Left ventricle myocardium inferior (tissue), 1 donor: ENCODE data around the gene LMF1. TPM values are rescaled to one million over a fixed set of nuclear protein-coding genes. Genes with fewer than 3 reads are reported as not detected.

Source experiments
- DNase-seq: peaks from one replicate; pipeline ENCODE4 v3.0.0-alpha.2; 2020
- H3K27ac ChIP-seq: fragments of 200-600 bp; replicated peaks from 2 replicates; pipeline ENCODE4 v1.8.0; 2021
- H3K27me3 ChIP-seq: fragments of 200-600 bp; 2 replicates; pipeline ENCODE4 v1.8.0; 2021; ENCODE audit warnings: low read depth
- H3K36me3 ChIP-seq: fragments of 200-600 bp; 2 replicates; pipeline ENCODE4 v1.8.0; 2021
- H3K4me1 ChIP-seq: fragments of 200-600 bp; 2 replicates; pipeline ENCODE4 v1.8.0; 2021
- H3K4me3 ChIP-seq: fragments of 200-600 bp; 2 replicates; pipeline ENCODE4 v1.8.0; 2021; ENCODE audit warnings: mild to moderate bottlenecking, moderate library complexity
- H3K9me3 ChIP-seq: fragments of 200-600 bp; replicated peaks from 2 replicates; pipeline ENCODE4 v1.8.0; 2021
- intact Hi-C: fragments of 100-400 bp; cut with micrococcal nuclease; formaldehyde crosslinking; loops from one replicate; pipeline ENCODE4 v1.11.0; 2022
- total RNA-seq: library from RNA; stranded (reverse); fragmentation: NEBNext Ultra II Directional; extraction: Animal tissue kit (Norgen Biotek cat#: 25700); gene quantifications from one replicate; pipeline ENCODE4 v1.2.1, GENCODE V29; 2021
- TF ChIP-seq, protein P1 (sequence below): fragments of 200-600 bp; IDR thresholded peaks from 2 replicates; pipeline ENCODE4 v1.8.0; 2021; ENCODE audit warnings: antibody characterized with exemption, mild to moderate bottlenecking, borderline replicate concordance
- donor health status: DM: no; HTN: yes; CAD: no; lungs with severe emphysema.

Gene LMF1
- total RNA-seq, 1 donor from 2014 or later = 6.6 TPM

DNA sequence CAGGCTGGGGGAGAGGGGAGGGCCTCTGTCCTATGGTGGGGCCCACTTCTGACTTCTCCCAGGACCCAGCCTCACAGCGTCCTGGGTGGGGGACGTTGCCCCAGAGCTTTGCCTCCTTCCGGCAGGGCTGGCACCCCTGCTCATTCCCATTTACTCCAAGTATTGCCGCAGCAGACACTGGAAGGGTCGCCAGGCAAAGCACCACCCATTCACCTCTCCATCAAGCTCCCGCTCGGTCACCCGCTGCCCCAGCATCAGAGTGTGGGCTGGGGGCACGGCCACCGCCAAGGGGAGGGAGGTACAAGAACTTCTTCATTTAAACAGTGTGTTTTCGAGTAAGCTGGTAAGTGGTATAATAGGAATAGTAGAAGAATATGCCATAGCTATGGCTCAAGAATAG is 117.5 kb downstream of the LMF1 start:
- H3K27me3 ChIP-seq = peaks cover 3% of the 10 kb centered on the region
- no peak for DNase-seq
- TF ChIP-seq, protein P1, sequence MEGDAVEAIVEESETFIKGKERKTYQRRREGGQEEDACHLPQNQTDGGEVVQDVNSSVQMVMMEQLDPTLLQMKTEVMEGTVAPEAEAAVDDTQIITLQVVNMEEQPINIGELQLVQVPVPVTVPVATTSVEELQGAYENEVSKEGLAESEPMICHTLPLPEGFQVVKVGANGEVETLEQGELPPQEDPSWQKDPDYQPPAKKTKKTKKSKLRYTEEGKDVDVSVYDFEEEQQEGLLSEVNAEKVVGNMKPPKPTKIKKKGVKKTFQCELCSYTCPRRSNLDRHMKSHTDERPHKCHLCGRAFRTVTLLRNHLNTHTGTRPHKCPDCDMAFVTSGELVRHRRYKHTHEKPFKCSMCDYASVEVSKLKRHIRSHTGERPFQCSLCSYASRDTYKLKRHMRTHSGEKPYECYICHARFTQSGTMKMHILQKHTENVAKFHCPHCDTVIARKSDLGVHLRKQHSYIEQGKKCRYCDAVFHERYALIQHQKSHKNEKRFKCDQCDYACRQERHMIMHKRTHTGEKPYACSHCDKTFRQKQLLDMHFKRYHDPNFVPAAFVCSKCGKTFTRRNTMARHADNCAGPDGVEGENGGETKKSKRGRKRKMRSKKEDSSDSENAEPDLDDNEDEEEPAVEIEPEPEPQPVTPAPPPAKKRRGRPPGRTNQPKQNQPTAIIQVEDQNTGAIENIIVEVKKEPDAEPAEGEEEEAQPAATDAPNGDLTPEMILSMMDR = no peak

DNA sequence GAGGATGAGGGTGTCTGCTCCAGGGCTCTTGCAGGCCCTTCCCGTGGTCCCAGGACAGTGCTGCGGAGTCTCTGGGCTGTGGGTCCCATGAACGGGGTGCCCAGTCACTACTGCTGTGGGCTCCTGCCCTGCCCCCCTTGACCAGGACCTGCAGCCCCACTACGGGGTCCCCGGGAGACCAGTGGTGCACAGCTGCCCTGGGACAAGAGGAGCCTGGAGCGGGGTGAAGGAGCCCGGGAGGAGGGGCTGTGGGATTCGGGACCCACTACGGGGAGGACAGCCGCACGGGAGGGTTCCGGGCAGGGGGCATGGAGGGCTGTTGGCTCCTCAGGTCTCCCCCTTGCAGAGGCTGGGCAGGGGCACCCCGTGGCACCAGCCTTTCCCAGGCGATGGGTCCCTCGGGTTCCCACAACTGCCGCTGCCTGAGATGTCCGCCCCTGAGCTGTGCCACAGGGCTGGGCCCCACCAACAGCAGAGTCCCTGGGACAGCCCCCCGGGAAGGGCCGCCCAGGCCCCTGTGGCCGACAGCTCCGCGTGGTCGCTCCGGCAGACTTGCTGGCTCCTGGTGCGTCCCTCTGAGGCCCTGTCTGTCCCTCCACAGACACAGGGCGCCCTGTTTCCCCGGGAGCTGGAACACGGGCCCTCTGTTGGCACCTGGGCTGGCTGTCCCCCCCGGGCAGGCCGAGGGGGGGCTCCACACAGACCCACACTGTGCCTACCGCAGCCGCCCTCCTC is 118.2 kb downstream of the LMF1 start:
- TF ChIP-seq, protein P1 = no peak
- no peak for DNase-seq
- Histone ChIP-seq H3K4me1 (no peaks in the 10 kb centered on the region), H3K4me3 (no peak overlapping the region), H3K27ac (no peak overlapping the region), H3K9me3 (no peaks in the 10 kb centered on the region), H3K27me3 (peaks cover 10% of the 10 kb centered on the region), H3K36me3 (no peaks in the 10 kb centered on the region)
- intact Hi-C loops = no loop called here

More for the DNA sequence above, 117.5 kb downstream of the LMF1 start:
- H3K9me3 ChIP-seq = no peaks in the 10 kb centered on the region
- intact Hi-C loops = no loop called here
- H3K36me3 ChIP-seq = no peaks in the 10 kb centered on the region
- H3K27ac ChIP-seq = no peak overlapping the region
- no peaks in the 10 kb centered on the region for H3K4me1 ChIP-seq
- no peak overlapping the region for H3K4me3 ChIP-seq

DNA sequence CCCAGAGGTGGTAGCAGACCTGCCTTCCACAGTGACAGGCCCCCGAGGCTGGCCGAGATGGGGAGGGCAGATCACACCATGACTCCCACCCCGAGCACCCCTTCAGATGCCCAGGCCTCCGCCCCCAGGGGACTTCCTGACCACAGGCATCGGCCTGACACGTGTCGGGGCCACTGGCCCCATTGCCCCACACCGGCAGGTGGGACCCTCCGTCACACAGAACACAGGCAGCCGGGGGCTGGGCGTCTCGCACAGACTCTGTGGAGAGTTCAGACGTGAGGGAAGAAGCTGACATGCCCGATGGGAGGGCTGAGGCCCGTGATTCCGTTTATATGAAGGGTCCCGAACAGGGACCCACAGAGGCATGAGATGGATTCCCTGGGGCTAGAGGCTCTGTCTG is 118.9 kb downstream of the LMF1 start:
- Histone ChIP-seq H3K4me3 (no peak overlapping the region), H3K9me3 (no peaks in the 10 kb centered on the region), H3K27ac (no peak overlapping the region), H3K4me1 (no peaks in the 10 kb centered on the region), H3K27me3 (peaks cover 14% of the 10 kb centered on the region), H3K36me3 (no peaks in the 10 kb centered on the region)
- TF ChIP-seq, protein P1 = no peak
- intact Hi-C loops = no loop called here
- no peak for DNase-seq

DNA sequence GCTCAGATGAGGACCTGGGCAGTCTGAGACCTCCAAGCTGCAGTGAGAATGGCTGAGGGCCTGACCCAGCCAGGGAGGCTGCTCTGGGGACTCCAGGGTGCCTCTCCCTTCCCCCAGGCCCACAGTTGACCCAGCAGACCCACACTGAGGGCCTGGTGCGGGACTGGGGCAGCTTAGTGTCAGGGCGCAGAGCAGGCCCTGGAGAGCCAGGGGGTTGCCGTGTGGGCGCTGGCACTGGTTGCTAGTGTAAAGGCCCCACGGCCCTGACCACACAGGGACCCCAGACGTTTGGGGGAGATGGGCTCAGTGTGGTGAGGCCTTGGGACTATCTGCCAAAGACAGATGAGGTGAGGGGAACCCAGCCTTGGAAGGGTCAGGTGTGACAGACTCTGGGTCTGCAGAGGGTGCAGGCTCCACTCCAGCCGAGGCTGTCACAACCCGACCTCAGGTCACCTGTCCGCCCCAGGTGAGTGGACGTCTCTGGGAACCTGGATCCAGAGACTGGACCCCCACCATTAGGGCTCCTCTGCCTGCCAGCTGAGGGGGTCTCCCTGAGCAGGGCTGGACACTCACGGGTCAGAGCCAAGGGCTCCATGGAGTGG is 119.5 kb downstream of the LMF1 start:
- TF ChIP-seq, protein P1 = no peak
- peaks cover 14% of the 10 kb centered on the region for H3K27me3 ChIP-seq
- no peaks in the 10 kb centered on the region for H3K4me1 ChIP-seq
- H3K36me3 ChIP-seq = no peaks in the 10 kb centered on the region
- no peaks in the 10 kb centered on the region for H3K9me3 ChIP-seq
- DNase-seq = no peak
- H3K4me3 ChIP-seq = no peak overlapping the region
- intact Hi-C loops = no loop called here
- H3K27ac ChIP-seq = no peak overlapping the region

DNA sequence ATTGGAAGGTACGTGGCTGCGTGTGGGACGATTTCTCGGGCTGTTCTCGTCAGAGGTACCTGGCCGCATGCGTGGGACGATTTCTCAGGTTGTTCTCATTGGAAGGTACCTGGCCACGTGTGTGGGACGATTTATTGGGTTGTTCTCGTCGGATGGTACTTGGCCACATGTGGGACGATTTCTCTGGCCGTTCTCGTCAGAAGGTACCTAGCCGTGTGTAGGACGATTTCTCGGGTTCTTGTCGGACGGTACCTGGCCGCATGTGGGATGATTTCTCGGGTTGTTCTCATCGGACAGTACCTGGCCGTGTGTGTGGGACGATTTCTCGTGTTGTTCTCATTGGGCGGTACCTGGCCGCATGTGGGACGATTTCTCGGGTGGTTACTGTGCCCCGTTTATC is 120.1 kb downstream of the LMF1 start:
- intact Hi-C loops = no loop called here
- no peak for DNase-seq

More for the DNA sequence above, 120.1 kb downstream of the LMF1 start:
- peaks cover 14% of the 10 kb centered on the region for H3K27me3 ChIP-seq
- H3K9me3 ChIP-seq = no peaks in the 10 kb centered on the region
- H3K4me1 ChIP-seq = no peaks in the 10 kb centered on the region
- H3K27ac ChIP-seq = no peak overlapping the region
- no peak overlapping the region for H3K4me3 ChIP-seq
- TF ChIP-seq, protein P1 = no peak
- H3K36me3 ChIP-seq = no peaks in the 10 kb centered on the region
